Stimulated activated CD4-positive, alpha-beta T cell treated with anti-CD3 and anti-CD28 coated beads, Interleukin-15, amount 100 ng/mL, for 24 hours (primary cell): ENCODE data around the gene SAA4.
"Not testable (repeated sequence)": the region's sequence is repeated elsewhere in the genome, so short reads cannot be mapped to it uniquely, and the experiment has no call there.

Experiments used
- DNase-seq: peaks from one replicate; pipeline ENCODE4 v3.0.0-alpha.2; 2020

Gene SAA4

GRCh38 chr11:18246379-18247190 is 10.0 kb upstream of the SAA4 start:
- peak; percentile 23 for DNase-seq

- no peak for DNase-seq
Measured at GRCh38 chr11:18245396-18245795, 8.8 kb upstream of the SAA4 start.

DNA sequence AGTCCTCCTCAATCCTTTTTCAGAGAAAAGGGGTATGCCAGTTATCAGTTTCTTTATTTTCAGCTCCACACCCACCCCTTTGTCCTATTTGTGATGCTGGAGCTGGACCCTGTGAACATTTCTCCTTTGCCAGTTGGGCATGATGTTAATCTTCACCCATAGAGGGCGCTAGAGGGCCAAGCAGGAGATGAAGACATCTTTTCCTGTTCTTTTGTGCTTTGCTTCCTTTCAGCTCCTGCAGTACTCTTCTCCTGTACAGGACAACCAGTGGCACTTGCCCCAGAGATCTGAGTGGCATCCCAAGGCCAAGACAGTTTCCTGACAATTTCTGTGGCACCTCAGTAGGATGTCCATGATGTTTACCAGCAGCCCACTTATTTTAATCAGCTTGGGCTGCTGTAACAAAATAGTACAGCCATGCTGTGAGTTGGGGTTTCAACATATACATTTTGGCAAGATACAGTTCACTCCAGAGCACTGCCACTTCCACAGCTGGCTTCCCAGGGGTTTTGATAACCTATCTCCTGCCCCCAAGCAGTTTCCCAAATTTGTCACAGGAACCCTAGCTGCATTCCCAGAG is 7.3 kb upstream of the SAA4 start:
- peak; percentile 70 for DNase-seq

- no peak for DNase-seq
Measured at GRCh38 chr11:18239655-18240054, 3.1 kb upstream of the SAA4 start.

DNA sequence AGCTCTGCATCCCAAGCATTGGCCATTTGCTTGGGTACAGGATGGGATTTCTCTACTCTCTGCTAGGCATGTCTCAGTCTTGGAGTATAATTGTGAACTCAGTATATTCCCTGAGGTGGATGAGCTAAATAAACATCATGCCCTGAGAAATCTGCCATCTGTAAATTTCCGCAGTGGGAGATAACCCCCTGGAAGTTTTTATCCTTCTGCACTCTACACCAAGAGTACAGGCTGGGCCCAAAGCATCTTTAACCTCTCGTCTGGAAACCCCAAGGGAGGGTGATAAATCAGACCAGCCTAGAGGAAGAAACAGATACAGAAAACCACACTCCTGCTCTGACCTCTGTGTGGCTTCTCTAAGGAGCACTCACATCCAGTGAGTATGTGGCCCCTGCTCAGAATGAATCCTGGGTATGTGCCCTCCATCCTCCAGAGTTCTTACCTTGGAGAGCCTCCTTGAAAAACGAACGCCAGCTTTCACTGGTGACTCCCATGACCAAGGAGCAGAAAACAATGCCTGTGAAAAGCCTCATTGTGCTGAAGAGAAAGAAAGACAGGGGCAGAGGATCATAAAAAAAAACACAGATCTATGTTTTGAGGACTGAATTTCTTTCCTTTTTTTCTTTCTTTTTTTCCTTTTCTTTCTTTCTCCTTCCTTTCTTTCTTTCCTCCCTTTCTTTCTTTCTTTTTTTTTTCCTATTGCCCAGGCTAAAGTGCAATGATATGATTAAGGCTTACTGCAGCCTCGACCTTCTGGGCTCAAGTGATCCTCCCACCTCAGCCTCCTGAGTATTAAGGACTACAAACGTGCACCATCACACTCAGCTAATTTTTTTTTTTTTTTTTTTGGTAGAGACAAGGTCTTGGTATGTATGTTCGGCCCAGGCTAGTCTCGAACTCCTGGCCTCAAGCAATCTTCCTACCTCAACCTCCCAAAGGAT is 938 bp downstream of the SAA4 start:
- DNase-seq, result no peak

GRCh38 chr11:18233912-18234311 is 2.7 kb downstream of the SAA4 start:
- DNase-seq, result no peak

- no peak for DNase-seq
Measured at GRCh38 chr11:18230859-18231258, 5.7 kb downstream of the SAA4 start.

GRCh38 chr11:18229501-18229900 is 7.1 kb downstream of the SAA4 start:
- no peak for DNase-seq

DNA sequence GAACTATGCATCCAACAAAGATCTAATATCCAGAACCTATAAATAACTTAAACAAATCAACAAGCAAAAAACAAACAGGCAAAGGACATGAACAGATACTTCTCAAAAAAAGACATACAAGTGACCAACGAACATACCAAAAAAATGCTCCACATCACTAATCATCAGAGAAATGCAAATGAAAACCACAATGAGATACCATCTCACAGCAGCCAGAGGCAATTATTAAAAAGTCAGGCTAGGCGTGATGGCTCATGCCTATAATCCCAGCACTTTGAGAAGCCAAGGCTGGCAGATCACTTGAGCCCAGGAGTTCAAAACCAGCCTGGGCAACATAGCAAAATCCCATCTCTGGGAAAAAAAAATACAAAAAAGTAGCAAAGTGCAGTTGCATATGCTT is 10.7 kb downstream of the SAA4 start:
- no peak for DNase-seq

GRCh38 chr11:18223591-18224387 is 12.8 kb downstream of the SAA4 start:
- DNase-seq, result no peak

GRCh38 chr11:18222814-18223421 is 13.7 kb downstream of the SAA4 start:
- DNase-seq, result no peak

- no peak for DNase-seq
Measured at GRCh38 chr11:18221274-18221876, 15.2 kb downstream of the SAA4 start.

DNA sequence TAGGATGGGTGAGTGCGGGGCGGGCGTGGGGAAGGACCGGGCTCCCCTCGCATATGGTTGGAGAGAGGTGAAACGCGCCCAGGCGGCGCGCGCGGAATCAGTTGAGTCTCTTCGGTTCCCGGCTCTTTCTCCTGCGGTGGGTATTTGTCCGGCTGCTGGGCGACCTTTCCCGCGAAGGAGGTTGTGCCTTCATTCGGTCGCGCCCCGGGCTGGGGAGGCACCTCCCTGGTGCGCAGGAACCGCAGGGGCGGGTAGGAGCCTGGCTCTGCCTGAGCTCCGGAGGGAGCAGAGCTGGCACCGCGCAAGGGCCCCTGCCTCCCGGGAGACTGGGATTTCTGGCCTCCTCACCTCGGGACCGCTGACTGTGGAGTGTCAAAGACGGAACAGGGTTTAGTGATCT is 27.5 kb downstream of the SAA4 start:
- DNase-seq, result no peak

- no peak for DNase-seq
Measured at GRCh38 chr11:18204771-18205170, 31.8 kb downstream of the SAA4 start.

DNA sequence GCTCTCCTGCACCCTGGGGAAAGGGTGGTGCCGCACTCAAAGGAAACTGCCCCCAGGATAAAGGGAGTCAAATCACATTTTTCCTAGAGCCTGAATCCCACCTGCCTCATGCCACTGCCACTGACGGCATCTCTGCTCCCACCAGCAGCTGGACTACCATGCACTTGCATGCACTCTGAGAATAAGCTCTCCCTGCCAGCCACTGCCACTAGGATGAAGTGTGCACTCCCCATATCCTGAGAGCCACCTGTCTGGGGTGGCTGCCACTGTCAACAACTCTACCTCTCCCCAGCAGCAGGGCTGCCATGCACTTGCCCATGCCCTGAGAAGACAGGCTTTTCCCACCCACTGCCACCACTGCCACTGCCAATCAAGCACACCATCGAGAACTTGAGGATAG is 32.4 kb downstream of the SAA4 start:
- DNase-seq, result no peak

- peak; percentile 7 for DNase-seq
Measured at GRCh38 chr11:18203723-18204122, 32.9 kb downstream of the SAA4 start.

DNA sequence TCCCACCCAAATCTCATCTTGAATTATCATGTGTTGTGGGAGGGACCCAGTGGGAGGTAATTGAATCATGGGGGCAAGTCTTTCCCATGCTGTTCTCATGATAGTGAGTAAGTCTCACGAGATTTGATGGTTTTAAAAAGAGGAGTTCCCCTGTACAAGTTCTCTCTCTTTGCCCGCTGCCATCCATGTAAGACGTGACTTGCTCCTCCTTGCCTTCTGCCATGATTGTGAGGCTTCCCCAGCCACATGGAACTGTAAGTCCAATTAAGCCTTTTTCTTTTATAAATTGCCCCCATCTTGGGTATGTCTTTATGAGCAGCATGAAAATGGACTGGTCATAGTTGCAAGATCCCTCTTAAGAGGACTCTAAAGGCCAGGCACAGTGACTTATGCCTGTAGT is 38.9 kb downstream of the SAA4 start:
- DNase-seq, result not testable (repeated sequence)

GRCh38 chr11:18196532-18196931 is 40.1 kb downstream of the SAA4 start:
- DNase-seq, result no peak

DNA sequence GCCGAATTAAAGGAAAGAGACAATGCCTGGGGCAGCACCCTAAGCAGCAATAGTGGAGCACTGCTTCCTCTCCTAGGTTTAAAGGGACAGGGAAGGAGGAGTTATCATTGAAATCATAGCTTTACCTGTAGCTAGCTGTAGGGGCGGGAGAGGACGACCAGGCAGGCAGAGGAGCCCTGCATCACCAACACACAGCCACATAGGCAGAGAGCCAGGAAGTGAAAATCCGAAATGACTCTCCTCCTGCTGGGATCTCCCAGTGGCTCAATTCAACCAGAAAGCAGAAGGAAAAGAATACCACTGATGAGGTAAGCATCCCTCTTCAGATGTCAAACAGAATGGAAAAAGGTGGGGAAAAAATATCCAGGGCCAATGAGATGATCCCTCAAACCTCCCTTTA is 43.6 kb downstream of the SAA4 start:
- DNase-seq, result no peak

DNA sequence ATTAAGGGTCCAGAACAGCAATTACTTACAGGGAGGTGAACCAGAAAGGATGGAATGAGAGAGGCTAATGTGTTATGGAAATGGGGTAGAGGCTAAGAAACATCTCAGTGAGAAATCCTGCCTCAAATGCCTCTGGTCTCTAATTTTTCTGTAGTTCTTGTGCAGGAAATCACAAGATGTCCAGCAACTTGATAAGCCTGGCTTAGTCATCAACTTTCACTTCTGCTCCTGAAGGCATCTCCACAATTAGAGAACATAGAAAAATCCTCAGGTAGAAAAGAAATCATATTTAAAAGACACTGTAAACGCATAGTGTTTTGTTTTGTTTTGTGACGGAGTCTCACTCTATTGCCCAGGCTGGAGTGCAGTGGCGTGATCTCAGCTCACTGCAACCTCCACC is 45.2 kb downstream of the SAA4 start:
- no peak for DNase-seq

- not testable (repeated sequence) for DNase-seq
Measured at GRCh38 chr11:18189476-18190245, 46.9 kb downstream of the SAA4 start.
